GM10266 (cell line): Measurements from ENCODE around the gene ST13.

Experiments
- DNase-seq: peaks from one replicate; pipeline ENCODE4 v3.0.0; 2012; ENCODE audit errors: extremely low spot score
- TF ChIP-seq, protein P1 (sequence below): IDR thresholded peaks from 2 replicates; pipeline ENCODE4 v1.5.1; 2012; ENCODE audit warnings: mild to moderate bottlenecking, low read depth; ENCODE audit not compliant: control insufficient read depth, insufficient read depth; ENCODE audit errors: missing control alignments

ST13 gene

DNA sequence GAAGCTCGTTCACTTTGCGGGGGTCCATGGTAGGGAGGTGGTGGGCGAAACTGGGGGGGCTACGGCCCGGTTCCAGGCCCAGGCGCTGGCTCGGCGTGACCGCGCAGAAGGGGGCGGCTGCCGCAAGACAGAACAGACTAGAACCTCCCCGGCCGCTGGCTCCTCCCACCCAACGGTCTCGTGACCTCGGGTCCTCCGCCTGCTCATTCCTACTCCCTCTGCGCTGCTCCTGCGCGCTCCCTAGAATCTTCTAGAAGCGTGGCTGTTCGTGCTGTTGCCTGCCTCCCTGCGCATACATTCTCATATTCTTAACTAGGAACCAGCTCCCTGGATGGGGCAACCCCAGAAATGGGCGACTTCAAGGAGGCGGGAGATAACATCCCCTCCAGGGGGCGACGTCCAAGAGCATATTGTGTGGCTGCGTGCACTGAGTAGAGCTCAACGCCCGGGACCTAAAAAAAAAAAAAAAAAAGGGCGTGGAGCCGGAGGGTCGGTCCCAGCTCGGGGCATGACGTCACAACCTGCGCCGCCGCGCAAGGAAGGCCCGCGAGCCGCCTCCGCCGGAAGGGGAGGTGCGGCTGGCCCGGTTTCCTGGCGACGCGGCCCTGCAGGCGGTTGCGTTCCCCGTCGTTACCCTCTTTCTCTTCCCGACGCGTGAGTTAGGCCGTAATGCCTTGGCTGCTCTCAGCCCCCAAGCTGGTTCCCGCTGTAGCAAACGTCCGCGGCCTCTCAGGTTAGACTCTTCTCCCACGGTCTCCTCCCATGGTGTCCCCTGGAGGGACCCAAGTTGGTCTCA is at the start of gene ST13, which contains the start of gene XPNPEP3:
ST13 (minus strand) TSS at position 127 of the 796 bp plus-strand sequence; CDS start at position 28, 99 bp downstream.
XPNPEP3 (plus strand) TSS at position 636 of the 796 bp plus-strand sequence; CDS start at position 670, 34 bp downstream.
- DNase-seq, result peak; percentile 90

DNA sequence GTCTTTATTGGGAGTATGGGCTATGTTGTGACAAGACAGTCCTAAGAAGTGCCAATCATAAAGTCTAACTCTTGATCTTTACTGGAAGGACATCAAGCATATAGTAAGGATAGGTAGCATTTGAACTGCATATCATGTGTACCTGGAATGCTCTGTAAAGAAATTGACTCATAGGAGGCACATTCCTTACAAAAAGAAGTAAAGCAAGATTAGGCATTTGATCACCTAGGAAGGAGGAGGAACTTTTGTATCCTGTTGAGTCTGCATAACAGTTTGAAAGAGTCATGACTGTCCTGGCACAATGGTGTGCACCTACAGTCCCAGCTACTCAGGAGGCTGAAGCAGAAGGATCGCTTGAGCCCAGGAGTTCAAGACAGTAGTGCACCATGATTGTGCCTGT is 47.7 kb upstream of the ST13 start:
- TF ChIP-seq, protein P1, sequence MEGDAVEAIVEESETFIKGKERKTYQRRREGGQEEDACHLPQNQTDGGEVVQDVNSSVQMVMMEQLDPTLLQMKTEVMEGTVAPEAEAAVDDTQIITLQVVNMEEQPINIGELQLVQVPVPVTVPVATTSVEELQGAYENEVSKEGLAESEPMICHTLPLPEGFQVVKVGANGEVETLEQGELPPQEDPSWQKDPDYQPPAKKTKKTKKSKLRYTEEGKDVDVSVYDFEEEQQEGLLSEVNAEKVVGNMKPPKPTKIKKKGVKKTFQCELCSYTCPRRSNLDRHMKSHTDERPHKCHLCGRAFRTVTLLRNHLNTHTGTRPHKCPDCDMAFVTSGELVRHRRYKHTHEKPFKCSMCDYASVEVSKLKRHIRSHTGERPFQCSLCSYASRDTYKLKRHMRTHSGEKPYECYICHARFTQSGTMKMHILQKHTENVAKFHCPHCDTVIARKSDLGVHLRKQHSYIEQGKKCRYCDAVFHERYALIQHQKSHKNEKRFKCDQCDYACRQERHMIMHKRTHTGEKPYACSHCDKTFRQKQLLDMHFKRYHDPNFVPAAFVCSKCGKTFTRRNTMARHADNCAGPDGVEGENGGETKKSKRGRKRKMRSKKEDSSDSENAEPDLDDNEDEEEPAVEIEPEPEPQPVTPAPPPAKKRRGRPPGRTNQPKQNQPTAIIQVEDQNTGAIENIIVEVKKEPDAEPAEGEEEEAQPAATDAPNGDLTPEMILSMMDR, result no peak
- no peak for DNase-seq

More for the DNA sequence above, at the start of gene ST13, which contains the start of gene XPNPEP3:
- TF ChIP-seq, protein P1, result peak; percentile 23

DNA sequence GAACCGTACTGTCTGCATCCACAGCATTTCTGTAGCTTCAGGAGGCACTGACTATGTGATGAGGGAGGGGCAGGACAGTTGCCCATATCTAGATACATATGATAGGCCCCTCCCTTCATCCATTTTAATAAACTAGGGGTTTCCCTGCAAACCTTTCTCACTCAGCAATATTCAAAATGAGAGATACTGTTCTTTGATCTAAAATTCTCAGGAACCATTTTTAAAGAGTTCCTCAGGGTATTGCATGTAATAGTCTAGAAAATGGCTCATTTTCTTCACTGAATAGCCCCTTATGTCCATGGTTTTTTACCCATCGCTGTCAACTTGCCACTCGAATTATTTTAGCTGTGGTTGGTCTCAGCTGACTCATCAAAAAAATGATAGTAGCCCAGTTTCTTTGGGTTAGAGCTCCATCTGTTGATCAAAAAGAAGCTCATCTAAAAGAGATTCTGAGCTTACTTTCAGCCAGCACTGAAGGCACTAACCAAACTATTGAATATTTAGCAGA is 42.5 kb upstream of the ST13 start:
- DNase-seq, result peak; percentile 60
- TF ChIP-seq, protein P1, result peak; percentile 61

DNA sequence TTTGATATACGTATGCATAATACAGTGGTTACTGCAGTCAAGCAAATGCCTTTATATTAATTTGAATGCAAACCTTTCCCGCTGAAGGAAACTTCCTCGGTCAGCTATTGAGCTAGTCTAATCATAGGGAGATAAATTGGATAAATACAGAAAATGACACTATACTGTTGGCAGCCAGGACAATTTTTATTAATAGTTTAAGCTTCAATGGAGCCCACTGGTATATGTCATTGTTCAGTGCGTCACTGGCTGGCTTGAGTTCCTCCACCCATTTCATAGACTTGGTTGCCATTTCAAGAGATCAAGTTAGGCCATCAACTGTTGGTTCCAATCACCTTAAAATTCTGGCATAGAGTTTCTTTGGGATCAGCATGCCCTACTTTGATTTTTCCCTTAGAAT is 38.0 kb upstream of the ST13 start:
- no peak for DNase-seq
- TF ChIP-seq, protein P1, result no peak

DNA sequence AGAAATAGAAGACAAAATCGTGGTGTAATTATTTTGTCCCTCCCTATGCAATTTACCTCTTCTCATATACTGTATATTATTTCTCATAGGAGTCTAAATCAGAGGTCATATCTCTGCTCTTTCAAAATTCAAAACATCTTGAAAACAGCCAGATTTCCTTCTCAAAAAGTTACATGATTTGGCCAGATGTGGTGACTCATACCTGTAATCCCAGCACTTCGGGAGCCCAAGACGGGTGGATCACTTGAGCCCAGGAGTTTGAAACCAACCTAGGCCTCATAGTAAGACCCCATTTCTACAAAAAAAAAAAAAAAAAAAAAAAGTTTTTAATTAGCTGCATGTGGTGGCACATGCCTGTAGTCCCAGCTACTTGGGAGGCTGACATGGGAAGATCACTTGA is 34.4 kb upstream of the ST13 start:
- TF ChIP-seq, protein P1, result no peak
- no peak for DNase-seq

DNA sequence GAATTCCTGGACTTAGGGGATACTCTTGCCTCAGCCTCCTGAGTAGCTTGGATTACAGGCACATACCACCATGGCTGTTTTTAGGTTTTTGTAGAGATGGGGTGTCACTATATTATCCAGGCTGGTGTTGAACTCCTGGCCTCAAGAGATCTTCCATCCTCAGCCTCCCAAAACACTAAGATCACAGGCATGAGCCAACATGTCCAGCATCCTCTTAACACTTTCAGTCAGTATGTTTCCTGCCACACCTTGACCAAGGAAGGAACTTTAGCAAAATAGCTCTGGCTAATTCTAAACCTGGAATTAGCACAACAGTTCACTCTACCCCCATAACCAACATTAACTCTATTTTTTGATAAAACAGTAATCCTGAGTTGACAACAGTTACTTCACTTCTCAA is 32.7 kb upstream of the ST13 start:
- no peak for DNase-seq
- TF ChIP-seq, protein P1, result no peak

DNA sequence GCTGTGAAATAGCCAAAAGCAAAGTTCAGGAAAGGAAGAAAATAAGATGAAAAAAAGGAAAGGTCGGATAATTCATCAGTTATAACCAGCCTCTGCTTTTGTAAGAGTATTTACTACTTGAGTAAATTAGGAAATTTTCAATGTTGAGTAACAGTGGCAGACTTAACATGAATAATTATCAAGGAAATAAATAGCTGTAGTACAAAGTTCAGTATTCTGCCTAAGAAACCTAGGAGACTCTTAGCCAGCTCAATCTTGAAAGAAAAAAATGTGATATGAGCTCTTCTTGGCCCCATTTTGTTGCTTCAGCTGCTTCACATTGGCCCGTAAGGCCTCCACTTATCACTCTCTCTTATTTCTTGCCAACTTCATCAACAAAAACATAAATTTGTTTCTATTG is 22.5 kb upstream of the ST13 start:
- TF ChIP-seq, protein P1, result no peak
- no peak for DNase-seq
